NCI-H510A (cell line): ENCODE data around the gene FAM222A.

Experiments used
- DNase-seq: peaks from one replicate; lab custom pipeline; 2025; lab: John Stamatoyannopoulos, UW

The FAM222A gene

GRCh38 chr12:109738209-109738608, 24.6 kb downstream of the FAM222A start:
- DNase-seq: no peak

DNA sequence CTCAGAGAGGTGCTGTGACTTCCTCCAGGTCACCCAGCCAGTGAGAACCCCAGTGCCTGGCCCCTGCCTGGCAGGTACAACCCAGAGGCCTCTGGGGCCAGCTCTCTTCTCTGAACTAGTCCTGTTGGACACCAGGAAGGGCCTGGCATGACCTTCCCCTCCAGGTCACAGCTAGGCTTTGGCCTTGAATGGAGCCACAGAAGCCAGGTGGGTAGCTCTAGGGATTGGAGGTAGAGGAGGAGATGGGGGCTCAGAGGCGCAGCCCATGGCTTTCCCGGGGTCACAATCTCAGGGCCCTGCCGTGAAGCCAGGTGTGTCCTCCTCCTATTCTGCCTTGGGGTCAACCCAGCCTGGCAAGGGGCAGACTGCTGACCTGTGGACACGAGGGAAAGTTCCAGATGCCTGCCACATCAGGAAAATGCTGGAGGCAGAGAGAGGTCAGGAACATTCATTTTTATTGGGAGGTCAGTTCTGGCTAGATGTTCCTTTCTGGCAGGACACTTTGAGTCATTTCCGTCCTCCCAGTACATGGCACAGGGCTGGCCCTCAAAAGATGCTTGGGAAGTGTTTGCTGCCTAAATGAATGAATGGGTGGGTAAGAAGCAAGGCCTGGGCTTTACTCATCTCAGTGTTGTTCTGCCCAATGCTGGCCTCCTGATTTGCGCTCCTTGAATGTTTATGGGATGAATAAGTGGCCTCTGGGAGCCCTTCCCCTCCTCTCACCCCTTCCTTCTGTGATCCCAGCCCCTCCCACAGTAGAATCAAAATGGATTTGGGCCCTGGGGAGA, 25.4 kb downstream of the FAM222A start:
- no peak for DNase-seq

GRCh38 chr12:109739747-109740693, 26.4 kb downstream of the FAM222A start:
- no peak for DNase-seq

- DNase-seq: no peak
Observed at GRCh38 chr12:109740694-109741245, 27.1 kb downstream of the FAM222A start.

GRCh38 chr12:109741286-109741969, 27.8 kb downstream of the FAM222A start:
- no peak for DNase-seq

DNA sequence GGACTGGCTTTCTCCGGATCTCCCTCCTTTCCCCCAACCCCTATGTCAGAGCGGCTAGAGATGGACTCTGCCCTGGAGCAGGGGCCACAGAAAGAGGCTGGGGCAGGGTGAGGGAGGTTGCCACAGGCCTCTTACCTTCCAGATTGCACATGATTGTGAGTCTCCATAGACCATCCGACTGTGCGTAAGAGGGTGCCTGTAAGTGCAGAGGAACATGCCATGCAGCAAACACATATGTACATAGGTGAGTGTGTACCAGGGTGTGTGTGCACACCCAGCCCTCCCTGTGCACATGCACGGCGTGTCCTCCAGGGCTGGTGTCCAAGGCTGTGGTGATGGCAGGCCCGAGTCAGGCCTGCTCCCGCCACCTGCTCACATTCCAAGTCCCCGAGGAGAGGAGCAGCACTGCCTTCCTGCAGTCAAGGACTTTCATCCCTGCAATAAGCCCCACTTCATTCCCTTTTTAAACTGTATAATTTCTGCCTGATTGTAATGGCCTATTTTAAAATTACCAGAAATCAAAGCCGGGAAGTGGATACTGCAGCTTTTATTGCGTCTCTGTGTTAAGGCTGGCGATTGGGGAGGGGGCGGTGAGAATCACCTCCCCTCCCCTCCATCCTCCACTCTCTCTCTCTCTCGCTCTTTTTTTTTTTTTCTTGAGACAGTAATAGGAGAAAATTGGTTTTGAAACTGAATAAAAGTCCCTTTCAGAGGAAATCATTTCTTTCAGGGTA, 28.5 kb downstream of the FAM222A start:
- no peak for DNase-seq

GRCh38 chr12:109743076-109743910, 29.7 kb downstream of the FAM222A start:
- no peak for DNase-seq

- DNase-seq: no peak
Observed at GRCh38 chr12:109744026-109744425, 30.4 kb downstream of the FAM222A start.

- no peak for DNase-seq
Observed at GRCh38 chr12:109744986-109745942, 31.6 kb downstream of the FAM222A start.

GRCh38 chr12:109752117-109753053, 38.8 kb downstream of the FAM222A start:
- no peak for DNase-seq

DNA sequence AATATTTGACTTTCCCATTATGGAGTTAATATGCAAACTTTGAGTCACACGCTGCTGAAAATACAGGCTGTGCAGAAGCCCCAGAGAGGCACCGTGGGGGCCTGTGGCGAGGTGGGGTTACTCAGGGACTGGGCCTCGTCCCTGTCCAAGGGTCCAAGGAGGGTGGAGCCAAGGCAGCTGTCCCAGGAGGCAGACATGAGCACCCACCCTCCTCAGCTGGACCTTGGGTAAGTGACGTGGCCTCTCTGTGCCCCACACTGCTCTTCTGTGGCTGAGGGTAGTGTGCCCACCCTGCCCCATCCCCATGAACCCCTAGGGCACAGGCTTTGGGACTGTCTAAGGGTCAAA, 39.4 kb downstream of the FAM222A start:
- DNase-seq: no peak

- DNase-seq: no peak
Observed at GRCh38 chr12:109753959-109754358, 40.3 kb downstream of the FAM222A start.

DNA sequence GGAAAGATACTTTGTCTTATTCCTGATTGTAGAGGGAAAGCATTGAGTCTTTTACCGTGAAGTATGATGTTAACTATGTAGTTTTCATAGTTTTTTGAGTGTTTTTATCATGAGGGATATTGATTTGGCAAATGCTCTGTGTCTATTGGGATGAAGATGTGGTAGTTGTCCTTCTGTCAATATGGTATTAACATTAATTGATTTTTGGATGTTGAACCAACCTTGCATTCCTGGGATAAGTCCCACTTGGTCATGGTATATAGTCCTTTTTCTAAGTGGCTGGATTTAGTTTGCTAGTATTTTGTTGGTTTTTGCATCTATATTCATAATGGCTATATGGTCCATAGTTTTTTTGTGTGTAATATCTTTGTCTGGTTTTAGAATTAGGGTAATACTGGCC, 42.8 kb downstream of the FAM222A start:
- DNase-seq: no peak

DNA sequence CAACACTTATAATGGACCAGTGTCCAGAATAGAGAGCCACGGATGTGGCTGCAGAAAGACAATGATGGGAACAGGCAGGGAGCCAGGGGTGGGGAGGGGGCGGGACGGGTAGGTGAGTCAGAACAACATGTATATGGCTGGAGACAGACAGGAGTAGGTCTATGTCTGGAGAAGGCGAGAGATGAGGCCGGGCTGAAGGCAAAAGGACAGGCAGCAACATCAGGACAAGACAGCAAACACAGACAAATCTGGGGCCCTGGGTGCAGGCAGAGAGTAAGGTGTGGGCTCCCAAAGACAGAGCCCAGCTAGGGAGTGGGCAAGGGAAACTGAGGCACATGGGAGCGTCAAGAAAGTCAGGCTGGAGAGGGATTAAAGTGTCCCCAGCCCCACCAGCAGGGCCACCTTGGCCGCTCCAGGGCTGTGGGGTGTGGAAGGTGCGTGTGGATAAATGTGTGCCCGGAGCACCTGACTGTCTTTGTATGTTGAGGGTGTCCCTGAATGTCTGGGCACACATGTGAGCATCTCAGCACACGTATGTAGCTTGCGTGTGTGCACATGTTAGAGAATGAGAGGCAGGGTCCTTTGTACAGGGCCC, 44.1 kb downstream of the FAM222A start:
- no peak for DNase-seq

DNA sequence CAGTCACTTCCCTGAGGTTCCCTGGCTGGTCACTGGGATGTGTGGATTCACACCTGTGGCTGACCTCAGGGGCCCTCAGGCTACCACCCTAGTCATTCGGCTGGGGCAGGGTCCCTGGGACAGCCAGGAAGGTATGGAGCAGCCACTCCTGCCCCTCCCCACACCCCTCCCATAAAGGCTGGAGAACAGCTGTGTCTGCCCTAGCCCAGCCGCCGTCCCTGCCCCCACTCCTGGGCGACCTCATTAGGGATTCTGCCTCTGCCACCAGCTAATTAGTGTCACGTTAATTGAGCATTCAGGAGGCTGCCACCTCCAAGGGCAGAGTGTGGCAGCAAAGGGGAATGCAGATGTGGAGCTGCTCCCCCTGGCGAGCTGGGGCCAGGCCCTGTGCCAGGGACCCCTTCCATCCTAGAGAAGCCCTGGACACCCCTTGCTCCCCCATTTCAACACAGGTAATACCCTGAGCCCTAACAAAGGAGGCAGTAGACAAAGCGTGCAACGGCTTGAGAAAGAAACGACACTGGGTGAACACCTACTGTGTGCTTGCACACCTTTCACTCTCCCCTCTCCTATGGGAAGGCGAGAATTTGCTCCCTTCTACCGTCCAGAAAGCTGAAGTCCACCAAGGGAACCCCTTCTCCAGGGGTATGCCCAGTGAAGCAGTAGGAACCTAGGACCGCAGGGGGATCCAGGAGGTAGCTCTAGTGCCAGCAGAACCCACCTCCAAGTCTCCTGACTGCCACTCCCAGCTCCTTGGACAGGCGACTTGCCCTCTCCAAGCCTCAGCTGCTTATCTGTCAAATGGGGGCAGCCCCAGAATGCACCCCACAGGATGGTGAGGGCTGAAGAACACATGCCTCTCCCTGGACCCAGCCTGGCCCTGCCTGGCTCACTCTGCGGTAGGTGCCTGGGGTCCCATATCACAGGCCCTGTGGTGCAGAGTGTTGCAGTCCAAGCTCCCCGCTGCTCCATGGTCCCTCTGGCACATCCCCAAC, 45.1 kb downstream of the FAM222A start:
- no peak for DNase-seq

DNA sequence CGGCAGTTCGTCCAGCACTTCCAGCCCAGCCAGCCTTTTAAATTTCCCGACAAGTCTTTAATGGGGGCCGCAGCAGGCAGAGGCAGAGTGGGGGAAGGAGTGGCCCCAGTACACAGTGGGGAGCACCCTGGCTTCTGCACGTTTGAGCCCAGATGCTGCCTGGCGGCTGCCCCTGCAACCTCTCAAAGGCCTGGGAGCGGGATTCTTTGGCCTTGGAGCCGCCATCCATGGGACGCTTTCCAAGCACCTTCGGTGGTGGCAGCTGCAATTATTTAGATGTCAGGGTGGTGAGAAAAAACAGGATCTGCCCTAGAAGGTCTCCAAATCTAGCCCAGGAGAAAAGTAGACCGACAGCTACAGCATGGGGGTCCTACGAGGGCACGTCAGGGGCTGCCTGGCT, 46.0 kb downstream of the FAM222A start:
- DNase-seq: no peak
